GM23338 (cell line): ENCODE data around the gene SOX13. TPM values are rescaled to one million over a fixed set of nuclear protein-coding genes. Genes with fewer than 3 reads are reported as not detected.

Experiments
- ATAC-seq: fragments of 200-7000 bp; cut with Tn5 transposase; 3 replicates; pipeline ENCODE4 v1.9.1; 2020
- DNase-seq: peaks from one replicate; pipeline ENCODE4 v3.0.0-alpha.2; 2015; ENCODE audit warnings: low spot score
- H2AFZ ChIP-seq: fragments of 200-600 bp; sonication (generic); 2 replicates; pipeline ENCODE4 v1.8.0; 2016; ENCODE audit warnings: antibody characterized with exemption, mild to moderate bottlenecking, moderate library complexity
- H3F3A ChIP-seq: fragments of 200-600 bp; sonication (generic); replicated peaks from 2 replicates; pipeline ENCODE4 v1.8.0; 2017; ENCODE audit warnings: antibody characterized with exemption, mixed run types, low read depth
- H3K27ac ChIP-seq: fragments of 200-600 bp; sonication (generic); 2 replicates; pipeline ENCODE4 v1.6.1; 2016; ENCODE audit warnings: low read depth
- H3K27me3 ChIP-seq: fragments of 200-600 bp; sonication (generic); 2 replicates; pipeline ENCODE4 v1.8.0; 2016; ENCODE audit warnings: mild to moderate bottlenecking, mixed run types, moderate library complexity; ENCODE audit not compliant: insufficient read depth
- H3K36me3 ChIP-seq: fragments of 200-600 bp; sonication (generic); 2 replicates; pipeline ENCODE4 v1.8.0; 2016; ENCODE audit warnings: mild to moderate bottlenecking; ENCODE audit not compliant: insufficient read depth
- H3K4me1 ChIP-seq: fragments of 200-600 bp; sonication (generic); 2 replicates; pipeline ENCODE4 v1.8.0; 2016; ENCODE audit warnings: mild to moderate bottlenecking, moderate library complexity; ENCODE audit not compliant: insufficient read depth
- H3K4me2 ChIP-seq: fragments of 200-600 bp; sonication (generic); 2 replicates; pipeline ENCODE4 v1.7.1; 2017; ENCODE audit warnings: mixed run types
- H3K4me3 ChIP-seq: fragments of 200-600 bp; sonication (generic); 2 replicates; pipeline ENCODE4 v1.6.1; 2016; ENCODE audit warnings: mixed run types
- H3K79me2 ChIP-seq: fragments of 200-600 bp; sonication (generic); replicated peaks from 2 replicates; pipeline ENCODE4 v1.8.0; 2017; ENCODE audit warnings: mild to moderate bottlenecking; ENCODE audit not compliant: insufficient read depth
- H3K9me2 ChIP-seq: fragments of 200-600 bp; sonication (generic); 2 replicates; pipeline ENCODE4 v1.8.0; 2017; ENCODE audit not compliant: insufficient read depth
- H4K20me1 ChIP-seq: fragments of 200-600 bp; sonication (generic); replicated peaks from 2 replicates; pipeline ENCODE4 v1.8.0; 2017; ENCODE audit warnings: mild to moderate bottlenecking; ENCODE audit not compliant: insufficient read depth
- H3K27ac Mint-ChIP-seq: 2 replicates; pipeline ENCODE4 v1.8.0; 2020; ENCODE audit warnings: inconsistent platforms, mild to moderate bottlenecking, moderate library complexity, mixed read lengths
- H3K27me3 Mint-ChIP-seq: 3 replicates; pipeline ENCODE4 v1.8.0; 2022; ENCODE audit warnings: low read depth, mild to moderate bottlenecking, moderate library complexity, mixed read lengths, inconsistent platforms; ENCODE audit not compliant: insufficient read depth, poor library complexity
- H3K36me3 Mint-ChIP-seq: 3 replicates; pipeline ENCODE4 v1.8.0; 2021; ENCODE audit warnings: low read depth, mild to moderate bottlenecking, inconsistent platforms, moderate library complexity, mixed read lengths
- H3K4me1 Mint-ChIP-seq: 3 replicates; pipeline ENCODE4 v1.8.0; 2020; ENCODE audit warnings: mild to moderate bottlenecking, inconsistent platforms, mixed read lengths
- H3K4me3 Mint-ChIP-seq: 3 replicates; pipeline ENCODE4 v1.8.0; 2021; ENCODE audit warnings: moderate library complexity, mild to moderate bottlenecking, inconsistent platforms, mixed read lengths
- H3K9me3 Mint-ChIP-seq: 3 replicates; pipeline ENCODE4 v1.8.0; 2020; ENCODE audit warnings: moderate library complexity, mild to moderate bottlenecking, inconsistent platforms, mixed read lengths
- CTCF ChIP-seq, 2 experiments: fragments of 200-600 bp in 1 of 2; sonication (generic) in 1 of 2; conservative IDR thresholded peaks; 2 replicates each; pipeline versions ENCODE4 v1.5.1 to v1.6.1; 2016 to 2017; ENCODE audit warnings: antibody characterized with exemption in 2 of 2, low read depth in 2 of 2, mild to moderate bottlenecking in 2 of 2, moderate library complexity in 1 of 2
- ETS1 ChIP-seq: IDR thresholded peaks from 2 replicates; pipeline ENCODE4 v1.6.1; 2016; ENCODE audit warnings: antibody characterized with exemption
- EZH2 ChIP-seq: fragments of 200-600 bp; sonication (generic); IDR thresholded peaks from one replicate; pipeline ENCODE4 v1.8.0; 2017; ENCODE audit warnings: antibody characterized with exemption, mild to moderate bottlenecking, low read depth; ENCODE audit not compliant: unreplicated experiment
- EZH2phosphoT487 ChIP-seq: fragments of 200-600 bp; sonication (generic); IDR thresholded peaks from one replicate; pipeline ENCODE4 v1.8.1; 2018; ENCODE audit warnings: antibody characterized with exemption; ENCODE audit not compliant: unreplicated experiment
- NANOG ChIP-seq: IDR thresholded peaks from 2 replicates; pipeline ENCODE4 v1.6.1; 2016; ENCODE audit warnings: antibody characterized with exemption, borderline replicate concordance
- POLR2AphosphoS5 ChIP-seq: IDR thresholded peaks from 2 replicates; pipeline ENCODE4 v1.6.1; 2016; ENCODE audit warnings: antibody characterized with exemption, low read depth
- REST ChIP-seq: IDR thresholded peaks from one replicate; pipeline ENCODE4 v1.6.1; 2018; ENCODE audit warnings: antibody characterized with exemption; ENCODE audit not compliant: unreplicated experiment
- STAT1 ChIP-seq: IDR thresholded peaks from one replicate; pipeline ENCODE4 v1.6.1; 2016; ENCODE audit warnings: antibody characterized with exemption; ENCODE audit not compliant: unreplicated experiment
- ZNF114 ChIP-seq: fragments of 250-450 bp; sonication (Bioruptor Pico); IDR thresholded peaks from 2 replicates; pipeline ENCODE4 v1.5.0; 2020; ENCODE audit warnings: mild to moderate bottlenecking, moderate library complexity
- ZNF331 ChIP-seq: fragments of 250-450 bp; sonication (Bioruptor Pico); IDR thresholded peaks from 2 replicates; pipeline ENCODE4 v1.5.0; 2020; ENCODE audit warnings: low read depth, mild to moderate bottlenecking, moderate library complexity
- ZNF462 ChIP-seq: fragments of 250-450 bp; sonication (Bioruptor Pico); IDR thresholded peaks from 2 replicates; pipeline ENCODE4 v1.5.0; 2020; ENCODE audit warnings: mild to moderate bottlenecking, moderate library complexity
- polyA plus RNA-seq: library from polyadenylated mRNA; unstranded; fragments of >200 nt; fragmentation: Nextera tagmentation; extraction: Ambion mirVana; gene quantifications from 2 replicates; pipeline ENCODE4 v1.2.1, GENCODE V29; 2016
- total RNA-seq: library from RNA; depleted of rRNA; stranded (reverse); fragments of >200 nt; shearing (Covaris generic); gene quantifications from 2 replicates; pipeline ENCODE4 v1.2.3, GENCODE V29; 2014

The SOX13 gene
- total and polyA plus RNA-seq, 2 experiments from 2014 or later = 28.6 to 123 TPM

DNA sequence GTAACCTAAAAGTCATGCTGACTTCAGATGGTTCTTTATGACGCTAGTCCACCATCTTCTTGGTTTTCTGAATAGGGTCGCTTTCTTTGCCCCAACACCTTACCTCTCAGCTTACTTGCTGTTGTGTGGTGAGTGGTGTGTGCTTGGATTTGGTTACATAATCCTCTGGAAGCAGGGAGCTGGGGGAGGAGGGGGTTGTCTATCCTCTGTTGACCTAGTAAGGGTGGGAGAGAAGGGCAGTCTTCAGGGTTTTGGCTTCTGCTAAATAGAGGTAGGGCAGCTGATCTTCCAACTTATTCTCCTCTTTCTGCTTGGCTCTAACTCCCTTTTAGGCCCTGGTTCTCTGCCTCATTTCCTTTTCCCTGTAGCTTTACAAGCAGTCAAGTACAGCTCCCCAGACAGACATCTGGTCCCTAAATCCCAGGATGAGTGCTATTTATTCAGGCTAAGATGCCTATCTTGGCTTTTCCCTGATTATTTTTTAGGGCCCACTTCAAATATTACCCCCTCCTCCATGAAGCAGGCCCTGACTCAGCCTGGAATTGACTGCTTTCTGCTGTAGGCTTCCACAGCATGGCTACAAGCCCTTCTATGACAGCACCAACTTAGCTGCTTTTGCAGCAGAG lies 99.6 kb downstream of the SOX13 start:
- DNase-seq (no peak), ATAC-seq (no peak)
- Histone ChIP-seq H3F3A (no peaks in the 10 kb centered on the region), H3K27me3 (no peaks in the 10 kb centered on the region), H3K27ac (no peak overlapping the region), H3K4me1 (no peaks in the 10 kb centered on the region), H3K79me2 (no peaks in the 10 kb centered on the region), H3K9me2 (0 out of 2 replicates have a peak, but pooled peaks cover 5% of the 10 kb centered on the region), H3K4me3 (no peak overlapping the region), H2AFZ (no peak overlapping the region), H4K20me1 (no peaks in the 10 kb centered on the region), H3K36me3 (0 out of 2 replicates have a peak, but pooled peaks cover 5% of the 10 kb centered on the region), H3K4me2 (no peak overlapping the region)
- Mint-ChIP-seq H3K4me3 (no peak overlapping the region), H3K27ac (no peak overlapping the region), H3K27me3 (no peaks in the 10 kb centered on the region), H3K9me3 (peaks cover 37% of the 10 kb centered on the region), H3K4me1 (no peaks in the 10 kb centered on the region), H3K36me3 (peaks cover 8% of the 10 kb centered on the region; the same call in 2 of the 3 replicates)
- TF ChIP-seq REST (no peak), STAT1 (no peak), CTCF (conservative IDR thresholded peaks at IDR 0.05; ENCODE audit: low read depth in 2 of 2) (no peak), EZH2 (no peak), ETS1 (no peak), POLR2AphosphoS5 (no peak), NANOG (no peak), ZNF114 (CRISPR knock-in tag) (no peak), EZH2phosphoT487 (no peak), ZNF462 (CRISPR knock-in tag) (no peak), ZNF331 (CRISPR knock-in tag) (no peak)
